ENCODE data around the gene TPMT.

Gene TPMT

GRCh38 chr6:18119236-18119635 lies 35.6 kb downstream of the TPMT start:
- no peak overlapping the region for H3K27ac Mint-ChIP-seq

GRCh38 chr6:18118330-18118729 lies 36.5 kb downstream of the TPMT start:
- Mint-ChIP-seq H3K4me1 (peaks cover 5% of the 10 kb centered on the region), H3K4me3 (no peak overlapping the region), H3K27me3 (ENCODE audit: low read depth) (peaks cover 17% of the 10 kb centered on the region), H3K9me3 (peaks cover 3% of the 10 kb centered on the region), H3K36me3 (ENCODE audit: low read depth) (no peaks in the 10 kb centered on the region), H3K27ac (no peak overlapping the region)
- no peak for TF ChIP-seq CTCF (IDR thresholded peaks at IDR 0.05; ENCODE audit: unreplicated experiment in 3 of 3)

More at GRCh38 chr6:18119236-18119635, 35.6 kb downstream of the TPMT start:
- peaks cover 5% of the 10 kb centered on the region for H3K4me1 Mint-ChIP-seq
- peaks cover 17% of the 10 kb centered on the region for H3K27me3 Mint-ChIP-seq (ENCODE audit: low read depth)
- no peak for TF ChIP-seq CTCF (IDR thresholded peaks at IDR 0.05; ENCODE audit: unreplicated experiment in 3 of 3)
- H3K4me3 Mint-ChIP-seq = no peak overlapping the region
- no peaks in the 10 kb centered on the region for H3K36me3 Mint-ChIP-seq (ENCODE audit: low read depth)
- H3K9me3 Mint-ChIP-seq = peaks cover 3% of the 10 kb centered on the region

GRCh38 chr6:18117136-18117535 lies 37.7 kb downstream of the TPMT start:
- Mint-ChIP-seq H3K27ac (no peak overlapping the region), H3K9me3 (peaks cover 3% of the 10 kb centered on the region), H3K4me3 (no peak overlapping the region), H3K4me1 (no peaks in the 10 kb centered on the region), H3K27me3 (ENCODE audit: low read depth) (peaks cover 12% of the 10 kb centered on the region), H3K36me3 (ENCODE audit: low read depth) (no peaks in the 10 kb centered on the region)
- TF ChIP-seq CTCF (IDR thresholded peaks at IDR 0.05; ENCODE audit: unreplicated experiment in 3 of 3) = no peak

GRCh38 chr6:18115356-18115755 lies 39.5 kb downstream of the TPMT start:
- Mint-ChIP-seq H3K4me3 (no peak overlapping the region), H3K27me3 (ENCODE audit: low read depth) (peaks cover 6% of the 10 kb centered on the region), H3K4me1 (no peaks in the 10 kb centered on the region), H3K36me3 (ENCODE audit: low read depth) (no peaks in the 10 kb centered on the region), H3K27ac (no peak overlapping the region), H3K9me3 (peaks cover 3% of the 10 kb centered on the region)
- TF ChIP-seq CTCF (IDR thresholded peaks at IDR 0.05; ENCODE audit: unreplicated experiment in 3 of 3) = no peak

- Mint-ChIP-seq H3K27ac (no peak overlapping the region), H3K4me1 (no peaks in the 10 kb centered on the region), H3K9me3 (peaks cover 16% of the 10 kb centered on the region), H3K36me3 (ENCODE audit: low read depth) (peaks cover 3% of the 10 kb centered on the region), H3K4me3 (no peak overlapping the region), H3K27me3 (ENCODE audit: low read depth) (no peaks in the 10 kb centered on the region)
- TF ChIP-seq CTCF (IDR thresholded peaks at IDR 0.05; ENCODE audit: unreplicated experiment in 3 of 3) = no peak
Observed at GRCh38 chr6:18110162-18110561, 44.7 kb downstream of the TPMT start.

GRCh38 chr6:18107061-18107460 lies 47.8 kb downstream of the TPMT start:
- Mint-ChIP-seq H3K27me3 (ENCODE audit: low read depth) (no peaks in the 10 kb centered on the region), H3K9me3 (peaks cover 19% of the 10 kb centered on the region), H3K27ac (no peak overlapping the region), H3K36me3 (ENCODE audit: low read depth) (peaks cover 3% of the 10 kb centered on the region), H3K4me3 (no peak overlapping the region), H3K4me1 (no peaks in the 10 kb centered on the region)
- no peak for TF ChIP-seq CTCF (IDR thresholded peaks at IDR 0.05; ENCODE audit: unreplicated experiment in 3 of 3)

Data from nephron (organoid).